Epithelial cell of esophagus (primary cell): ENCODE data around the gene COPS8.

Experiments
- DNase-seq: peaks from one replicate; pipeline ENCODE4 v3.0.0; 2010; ENCODE audit warnings: low read depth
- H3K4me3 ChIP-seq: 2 replicates; pipeline ENCODE4 v1.5.1; 2011; ENCODE audit warnings: mild to moderate bottlenecking, low read length, control low read depth
- TF ChIP-seq, protein P1 (sequence below): IDR thresholded peaks from 2 replicates; pipeline ENCODE4 v1.5.1; 2011; ENCODE audit warnings: low read depth, mild to moderate bottlenecking, low read length, control low read depth, inconsistent platforms; ENCODE audit not compliant: insufficient read depth; ENCODE audit errors: missing control alignments

Gene COPS8

DNA sequence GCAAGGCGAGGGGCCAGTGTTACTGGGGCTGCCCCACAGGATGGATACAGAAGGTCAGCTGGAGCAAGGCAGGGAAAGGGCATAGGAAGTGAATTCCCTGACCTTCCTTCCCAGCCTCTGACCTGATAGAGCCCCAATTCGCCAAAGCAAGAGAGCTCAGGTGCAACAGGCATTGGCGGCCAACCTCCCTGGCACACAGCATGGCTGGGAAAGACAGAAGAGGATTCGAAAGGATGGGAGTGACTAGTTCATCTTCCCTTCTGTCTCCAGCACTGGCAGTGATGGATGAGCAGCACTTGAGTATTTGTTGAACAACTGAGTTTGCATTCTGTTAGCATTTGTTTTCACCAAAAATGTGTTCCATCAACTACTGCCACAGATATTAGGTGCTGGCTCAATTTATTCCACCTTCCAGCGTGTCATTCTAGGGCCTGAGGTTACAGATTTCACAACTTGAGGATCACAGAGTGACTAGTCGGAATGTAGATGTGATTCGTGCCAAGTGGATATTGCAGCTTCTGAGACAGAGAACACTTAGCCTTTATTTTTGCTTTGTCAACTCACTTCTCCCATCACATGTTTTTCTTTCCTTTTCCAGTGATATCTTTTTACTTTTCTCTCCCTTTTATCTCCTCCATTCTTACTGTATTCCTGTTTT is 6.2 kb downstream of the COPS8 start:
- no peak overlapping the region for H3K4me3 ChIP-seq
- peak; percentile 77 for DNase-seq
- TF ChIP-seq, protein P1, sequence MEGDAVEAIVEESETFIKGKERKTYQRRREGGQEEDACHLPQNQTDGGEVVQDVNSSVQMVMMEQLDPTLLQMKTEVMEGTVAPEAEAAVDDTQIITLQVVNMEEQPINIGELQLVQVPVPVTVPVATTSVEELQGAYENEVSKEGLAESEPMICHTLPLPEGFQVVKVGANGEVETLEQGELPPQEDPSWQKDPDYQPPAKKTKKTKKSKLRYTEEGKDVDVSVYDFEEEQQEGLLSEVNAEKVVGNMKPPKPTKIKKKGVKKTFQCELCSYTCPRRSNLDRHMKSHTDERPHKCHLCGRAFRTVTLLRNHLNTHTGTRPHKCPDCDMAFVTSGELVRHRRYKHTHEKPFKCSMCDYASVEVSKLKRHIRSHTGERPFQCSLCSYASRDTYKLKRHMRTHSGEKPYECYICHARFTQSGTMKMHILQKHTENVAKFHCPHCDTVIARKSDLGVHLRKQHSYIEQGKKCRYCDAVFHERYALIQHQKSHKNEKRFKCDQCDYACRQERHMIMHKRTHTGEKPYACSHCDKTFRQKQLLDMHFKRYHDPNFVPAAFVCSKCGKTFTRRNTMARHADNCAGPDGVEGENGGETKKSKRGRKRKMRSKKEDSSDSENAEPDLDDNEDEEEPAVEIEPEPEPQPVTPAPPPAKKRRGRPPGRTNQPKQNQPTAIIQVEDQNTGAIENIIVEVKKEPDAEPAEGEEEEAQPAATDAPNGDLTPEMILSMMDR: no peak

DNA sequence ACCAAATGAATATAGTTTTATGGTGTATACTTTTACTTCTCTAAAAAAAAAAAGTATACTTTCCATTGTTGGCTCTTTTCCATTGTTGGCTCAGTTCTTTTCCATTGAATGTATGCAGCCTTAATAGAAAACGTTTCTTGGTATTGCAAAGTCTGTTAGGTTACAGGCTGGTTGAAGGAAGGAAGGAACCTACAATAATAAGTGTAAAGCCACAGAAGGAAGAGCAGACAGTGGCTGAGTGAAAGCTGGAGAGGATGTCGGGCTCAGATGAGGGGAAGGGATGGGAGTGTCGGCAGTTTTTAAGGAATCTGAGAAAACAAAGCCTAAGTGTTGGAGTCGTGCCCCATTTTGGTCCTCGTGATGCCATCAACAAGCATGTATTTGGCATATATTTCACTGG is 6.8 kb downstream of the COPS8 start:
- no peak overlapping the region for H3K4me3 ChIP-seq
- TF ChIP-seq, protein P1: no peak
- no peak for DNase-seq

GRCh38 chr2:237092920-237093781 is 7.5 kb downstream of the COPS8 start:
- H3K4me3 ChIP-seq: no peak overlapping the region
- TF ChIP-seq, protein P1: peak; percentile 70
- peak; percentile 75 for DNase-seq

DNA sequence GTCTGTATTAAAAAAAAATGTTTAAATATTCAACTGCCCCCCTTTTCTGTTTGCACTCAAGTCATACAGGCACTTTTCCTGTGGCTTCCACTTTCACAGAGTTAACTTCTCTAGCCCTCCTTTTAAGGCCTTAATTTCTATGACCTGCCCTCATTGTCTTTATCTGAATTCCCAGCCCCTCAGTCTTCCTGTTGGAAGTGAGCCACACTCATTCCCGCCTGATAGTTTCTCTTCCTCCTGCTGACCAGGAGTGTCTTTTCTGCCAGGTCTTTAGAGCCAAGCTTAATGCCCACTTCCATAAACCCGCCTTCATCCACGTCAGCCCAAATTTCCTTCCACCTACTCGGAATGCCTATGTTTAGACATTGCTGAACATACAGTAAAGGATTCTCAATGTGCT is 10.5 kb downstream of the COPS8 start:
- TF ChIP-seq, protein P1: no peak
- no peak for DNase-seq
- H3K4me3 ChIP-seq: no peak overlapping the region

- no peak overlapping the region for H3K4me3 ChIP-seq
- TF ChIP-seq, protein P1: no peak
- DNase-seq: peak; percentile 30
Observed at GRCh38 chr2:237096911-237097310, 11.2 kb downstream of the COPS8 start.

- TF ChIP-seq, protein P1: no peak
- DNase-seq: no peak
- H3K4me3 ChIP-seq: no peak overlapping the region
Observed at GRCh38 chr2:237097326-237097910, 11.7 kb downstream of the COPS8 start.
